Breast epithelium (tissue), 4 donors: ENCODE results near the gene DSC3. TPM values are rescaled to one million over a fixed set of nuclear protein-coding genes. Genes with fewer than 3 reads are reported as not detected.
A peak's percentile ranks its signal among the peaks of the same experiment; 100 is the strongest.

ENCODE experiments used
- DNase-seq, 2 donors: peaks; one replicate each; pipeline ENCODE4 v3.0.0-alpha.2; 2019; ENCODE audit warnings: low spot score in 2 of 2
- H3K27ac ChIP-seq, 2 donors: fragments of 200-600 bp; sonication (generic) in 1 of 2; one replicate each; pipeline ENCODE4 v1.5.1; 2016 to 2019; ENCODE audit warnings: mild to moderate bottlenecking in 1 of 2
- H3K27me3 ChIP-seq, 2 donors: fragments of 200-600 bp; sonication (generic) in 1 of 2; one replicate each; pipeline versions ENCODE4 v1.5.1 to v1.6.0; 2017 to 2019; ENCODE audit warnings: control low read depth in 1 of 2, mild to moderate bottlenecking in 1 of 2
- H3K36me3 ChIP-seq: fragments of 200-600 bp; one replicate; pipeline ENCODE4 v1.5.1; 2019
- H3K4me1 ChIP-seq, 2 donors: fragments of 200-600 bp; sonication (generic); one replicate each; pipeline ENCODE4 v1.5.1; 2016 to 2019; ENCODE audit warnings: control low read depth in 1 of 2
- H3K4me3 ChIP-seq, 3 donors: fragments of 200-600 bp; sonication (generic); 1 replicate in 2 of 3; 2 replicates in 1 of 3; pipeline ENCODE4 v1.5.1; 2016 to 2019; ENCODE audit warnings: mild to moderate bottlenecking in 3 of 3, moderate library complexity in 2 of 3
- H3K9me3 ChIP-seq, 2 donors: fragments of 200-600 bp; sonication (generic) in 1 of 2; one replicate each; pipeline ENCODE4 v1.5.1; 2016 to 2019; ENCODE audit warnings: control low read depth in 1 of 2
- CTCF ChIP-seq, 3 donors: fragments of 450-650 bp; IDR thresholded peaks; one replicate each; pipeline ENCODE4 v1.5.1; 2016 to 2017; ENCODE audit warnings: antibody characterized with exemption in 3 of 3, mild to moderate bottlenecking in 3 of 3, moderate library complexity in 3 of 3
- POLR2A ChIP-seq: fragments of 450-650 bp; IDR thresholded peaks from one replicate; pipeline ENCODE4 v1.6.1; 2016; ENCODE audit warnings: antibody characterized with exemption, mild to moderate bottlenecking, moderate library complexity
- POLR2AphosphoS5 ChIP-seq, 3 donors: sonication (generic); formaldehyde crosslinking; IDR thresholded peaks; one replicate each; pipeline ENCODE4 v1.6.1; 2017; ENCODE audit warnings: antibody characterized with exemption in 3 of 3
- intact Hi-C: fragments of 100-400 bp; cut with DNase I; formaldehyde crosslinking; loops from one replicate; pipeline ENCODE4 v1.15.1; 2023; ENCODE audit warnings: low total_unique reads
- total RNA-seq, 3 donors: library from RNA; depleted of rRNA; stranded (reverse); fragments of >200 nt; gene quantifications; one replicate each; pipeline ENCODE4 v1.1.0, GENCODE V29; 2016

DSC3 gene
- total RNA-seq, 3 donors from 2014 or later, result 17.0 to 54.3 TPM; not detected in 1

GRCh38 chr18:30970196-30970816 is 72.2 kb downstream of the DSC3 start:
- no peaks in the 10 kb centered on the region for H3K9me3 ChIP-seq
- intact Hi-C loops, result no loop called here
- H3K4me1 ChIP-seq, result no peaks in the 10 kb centered on the region
- TF ChIP-seq CTCF (IDR thresholded peaks at IDR 0.05), result peak in 2 of 3 donors; percentile 38 to 56
- TF ChIP-seq POLR2A, result no peak
- no peak overlapping the region for H3K27ac ChIP-seq
- DNase-seq, result no peak
- no peaks in the 10 kb centered on the region for H3K36me3 ChIP-seq
- no peaks in the 10 kb centered on the region for H3K27me3 ChIP-seq
- no peak overlapping the region for H3K4me3 ChIP-seq

- no peak for DNase-seq
These were observed 72.8 kb downstream of the DSC3 start for GRCh38 chr18:30969670-30970170.

GRCh38 chr18:30967701-30968100 is 74.8 kb downstream of the DSC3 start:
- intact Hi-C loops, result no loop called here
- Histone ChIP-seq H3K4me3 (no peak overlapping the region), H3K27ac (no peak overlapping the region), H3K4me1 (no peaks in the 10 kb centered on the region), H3K9me3 (no peaks in the 10 kb centered on the region), H3K36me3 (no peaks in the 10 kb centered on the region), H3K27me3 (no peaks in the 10 kb centered on the region)
- DNase-seq, result no peak
- TF ChIP-seq POLR2A, result no peak
- TF ChIP-seq CTCF (IDR thresholded peaks at IDR 0.05), result no peak

More at GRCh38 chr18:30969670-30970170, 72.8 kb downstream of the DSC3 start:
- no peak overlapping the region for H3K4me3 ChIP-seq
- H3K36me3 ChIP-seq, result no peaks in the 10 kb centered on the region
- no peaks in the 10 kb centered on the region for H3K4me1 ChIP-seq
- TF ChIP-seq CTCF (IDR thresholded peaks at IDR 0.05) (no peak), POLR2AphosphoS5 (IDR thresholded peaks at IDR 0.05) (no peak), POLR2A (no peak)
- H3K9me3 ChIP-seq, result no peaks in the 10 kb centered on the region
- no peaks in the 10 kb centered on the region for H3K27me3 ChIP-seq
- H3K27ac ChIP-seq, result no peak overlapping the region
- intact Hi-C loops, result no loop called here

- Histone ChIP-seq H3K4me1 (no peaks in the 10 kb centered on the region), H3K4me3 (no peak overlapping the region), H3K27ac (no peak overlapping the region), H3K36me3 (no peaks in the 10 kb centered on the region), H3K27me3 (no peaks in the 10 kb centered on the region), H3K9me3 (no peaks in the 10 kb centered on the region)
- no peak for DNase-seq
- intact Hi-C loops, result no loop called here
- TF ChIP-seq POLR2A (no peak), POLR2AphosphoS5 (IDR thresholded peaks at IDR 0.05) (no peak), CTCF (IDR thresholded peaks at IDR 0.05) (no peak)
These were observed 77.3 kb downstream of the DSC3 start for GRCh38 chr18:30965237-30965636.

- no peaks in the 10 kb centered on the region for H3K27me3 ChIP-seq
- TF ChIP-seq POLR2A, result no peak
- no peak for TF ChIP-seq POLR2AphosphoS5 (IDR thresholded peaks at IDR 0.05)
- TF ChIP-seq CTCF (IDR thresholded peaks at IDR 0.05), result no peak
- no peaks in the 10 kb centered on the region for H3K9me3 ChIP-seq
- no peak overlapping the region for H3K4me3 ChIP-seq
- intact Hi-C loops, result no loop called here
- no peaks in the 10 kb centered on the region for H3K36me3 ChIP-seq
- DNase-seq, result no peak
- H3K4me1 ChIP-seq, result no peaks in the 10 kb centered on the region
- no peak overlapping the region for H3K27ac ChIP-seq
These were observed 81.9 kb downstream of the DSC3 start for GRCh38 chr18:30960661-30961060.
